HCT116 (cell line): ENCODE data around the gene DCN.

Experiments
- CBX3 ChIP-seq: IDR thresholded peaks from 2 replicates; pipeline ENCODE4 v1.6.1; 2012; ENCODE audit warnings: low read depth
- CEBPB ChIP-seq: IDR thresholded peaks from 2 replicates; pipeline ENCODE4 v1.6.1; 2012; ENCODE audit warnings: low read depth
- EGR1 ChIP-seq: IDR thresholded peaks from 2 replicates; pipeline ENCODE4 v1.6.1; 2012; ENCODE audit warnings: low read depth
- EZH2 ChIP-seq: fragments of 200-600 bp; sonication (generic); IDR thresholded peaks from 2 replicates; pipeline ENCODE4 v1.6.1; 2017; ENCODE audit warnings: antibody characterized with exemption, mixed run types
- EZH2phosphoT487 ChIP-seq: fragments of 200-600 bp; IDR thresholded peaks from 2 replicates; pipeline ENCODE4 v1.6.1; 2018; ENCODE audit warnings: antibody characterized with exemption, borderline replicate concordance
- JUND ChIP-seq: IDR thresholded peaks from 2 replicates; pipeline ENCODE4 v1.6.1; 2012
- POLR2A ChIP-seq: IDR thresholded peaks from 2 replicates; pipeline ENCODE4 v1.7.0; 2011; ENCODE audit warnings: borderline replicate concordance; ENCODE audit not compliant: insufficient read depth, insufficient read length; ENCODE audit errors: extremely low read depth
- POLR2AphosphoS5 ChIP-seq: IDR thresholded peaks from 2 replicates; pipeline ENCODE4 v1.6.1; 2011; ENCODE audit warnings: mild to moderate bottlenecking, low read depth, low read length, moderate library complexity
- SIN3A ChIP-seq: IDR thresholded peaks from 2 replicates; pipeline ENCODE4 v1.6.1; 2012; ENCODE audit warnings: low read depth
- SP1 ChIP-seq: IDR thresholded peaks from 2 replicates; pipeline ENCODE4 v1.6.1; 2012; ENCODE audit warnings: low read depth
- TCF7L2 ChIP-seq: IDR thresholded peaks from 2 replicates; pipeline ENCODE4 v1.7.0; 2011; ENCODE audit warnings: borderline replicate concordance, inconsistent platforms; ENCODE audit not compliant: insufficient read depth, insufficient read length; ENCODE audit errors: extremely low read depth
- YY1 ChIP-seq: IDR thresholded peaks from 2 replicates; pipeline ENCODE4 v1.6.1; 2011; ENCODE audit warnings: low read length, low read depth, moderate library complexity, mild to moderate bottlenecking; ENCODE audit not compliant: insufficient replicate concordance; ENCODE audit errors: extremely low read depth
- ZNF274 ChIP-seq: fragments of 200-500 bp; sonication (Bioruptor generic); IDR thresholded peaks from 2 replicates; pipeline ENCODE4 v1.6.1; 2014; ENCODE audit warnings: mild to moderate bottlenecking, low read depth, low read length, inconsistent platforms
- TF ChIP-seq, protein P1 (sequence below), 3 experiments: fragments of 200-600 bp in 1 of 3; sonication (generic) in 1 of 3; IDR thresholded peaks in 2 of 3; conservative IDR thresholded peaks in 1 of 3; 2 replicates each; pipeline ENCODE4 v1.5.1; 2012 to 2017; ENCODE audit warnings: low read depth in 2 of 3, low read length in 2 of 3, antibody characterized with exemption in 1 of 3, borderline replicate concordance in 1 of 3, control low read depth in 1 of 3, mild to moderate bottlenecking in 1 of 3, mixed read lengths in 1 of 3, mixed run types in 1 of 3, moderate library complexity in 1 of 3; ENCODE audit not compliant: insufficient read depth in 1 of 3

- TF ChIP-seq POLR2AphosphoS5 = no peak
- TF ChIP-seq POLR2A = no peak
- no peak for TF ChIP-seq CEBPB
- TF ChIP-seq, protein P1, sequence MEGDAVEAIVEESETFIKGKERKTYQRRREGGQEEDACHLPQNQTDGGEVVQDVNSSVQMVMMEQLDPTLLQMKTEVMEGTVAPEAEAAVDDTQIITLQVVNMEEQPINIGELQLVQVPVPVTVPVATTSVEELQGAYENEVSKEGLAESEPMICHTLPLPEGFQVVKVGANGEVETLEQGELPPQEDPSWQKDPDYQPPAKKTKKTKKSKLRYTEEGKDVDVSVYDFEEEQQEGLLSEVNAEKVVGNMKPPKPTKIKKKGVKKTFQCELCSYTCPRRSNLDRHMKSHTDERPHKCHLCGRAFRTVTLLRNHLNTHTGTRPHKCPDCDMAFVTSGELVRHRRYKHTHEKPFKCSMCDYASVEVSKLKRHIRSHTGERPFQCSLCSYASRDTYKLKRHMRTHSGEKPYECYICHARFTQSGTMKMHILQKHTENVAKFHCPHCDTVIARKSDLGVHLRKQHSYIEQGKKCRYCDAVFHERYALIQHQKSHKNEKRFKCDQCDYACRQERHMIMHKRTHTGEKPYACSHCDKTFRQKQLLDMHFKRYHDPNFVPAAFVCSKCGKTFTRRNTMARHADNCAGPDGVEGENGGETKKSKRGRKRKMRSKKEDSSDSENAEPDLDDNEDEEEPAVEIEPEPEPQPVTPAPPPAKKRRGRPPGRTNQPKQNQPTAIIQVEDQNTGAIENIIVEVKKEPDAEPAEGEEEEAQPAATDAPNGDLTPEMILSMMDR (IDR thresholded peaks at IDR 0.05 in 2 of 3, conservative IDR thresholded peaks at IDR 0.05 in 1 of 3; ENCODE audit: borderline replicate concordance in 1 of 3, insufficient read depth in 1 of 3, low read depth in 2 of 3, low read length in 2 of 3) = no peak
- TF ChIP-seq EZH2 = no peak
- no peak for TF ChIP-seq TCF7L2
- no peak for TF ChIP-seq YY1
- TF ChIP-seq CBX3 = no peak
- no peak for TF ChIP-seq SP1
- no peak for TF ChIP-seq SIN3A
- TF ChIP-seq ZNF274 = no peak
- TF ChIP-seq EGR1 = no peak
- no peak for TF ChIP-seq JUND
- TF ChIP-seq EZH2phosphoT487 = no peak
Observed at GRCh38 chr12:91179966-91180561, 2.6 kb downstream of the DCN start.
